ENCODE measurements around the gene NEUROD2. TPM values are rescaled to one million over a fixed set of nuclear protein-coding genes. Genes with fewer than 3 reads are reported as not detected.

NEUROD2 gene
- total and polyA plus RNA-seq, 2 of the 8 experiments (the other 6 are each of a cell fraction or from before 2014, with no cell fraction given): not detected

- Histone ChIP-seq H2AK5ac (ENCODE audit: low read depth, low read length) (peak overlapping the region; percentile 75; the same call in 1 of the 2 replicates), H2BK20ac (ENCODE audit: low read length) (peak overlapping the region; percentile 51), H3K56ac (replicated peaks; ENCODE audit: insufficient read length, low read depth, low read length) (no peak overlapping the region), H3K79me1 (ENCODE audit: low read depth, low read length) (0 out of 2 replicates have a peak, but pooled peaks cover 2% of the 10 kb centered on the region), H3K14ac (ENCODE audit: insufficient read length) (no peak overlapping the region), H3K27me3 (replicated peaks in 1 of 4; ENCODE audit: control insufficient read depth in 3 of 4, extremely low read depth in 1 of 4, insufficient read depth in 3 of 4, low read length in 3 of 4) (peaks cover 2 to 34% (median 29%) of the 10 kb centered on the region in 4 experiments; a peak in 6 of 7 replicates), H3K27ac (ENCODE audit: low read depth, low read length) (no peak overlapping the region), H4K91ac (replicated peaks; ENCODE audit: insufficient read length, low read length) (peak overlapping the region; percentile 69), H2BK12ac (ENCODE audit: low read depth, low read length) (peak overlapping the region; percentile 86; the same call in 1 of the 2 replicates), H2AFZ (ENCODE audit: low read length) (no peak overlapping the region), H3K4me2 (ENCODE audit: insufficient read depth in 1 of 2, low read depth in 2 of 2, low read length in 2 of 2) (no peak overlapping the region; a peak in 1 of 4 replicates), H4K20me1 (replicated peaks in 1 of 2; ENCODE audit: control insufficient read depth in 1 of 2, insufficient read depth in 2 of 2, low read length in 2 of 2) (peaks cover 0 to 1% of the 10 kb centered on the region in 2 experiments), H3K9ac (replicated peaks in 1 of 4; ENCODE audit: extremely low read depth in 1 of 4, low read depth in 3 of 4, low read length in 3 of 4) (no peak overlapping the region), H3K4me1 (replicated peaks in 1 of 4; ENCODE audit: control insufficient read depth in 3 of 4, insufficient read depth in 4 of 4, low read length in 3 of 4) (peaks cover 8 to 57% (median 46%) of the 10 kb centered on the region in 4 experiments), H2BK15ac (ENCODE audit: low read length) (0 out of 2 replicates have a peak overlapping the region, but pooled peaks have one; percentile 10), H3K4me3 (ENCODE audit: extremely low read depth in 1 of 4, insufficient read depth in 2 of 4, low read depth in 3 of 4, low read length in 4 of 4) (no peak overlapping the region), H4K5ac (ENCODE audit: insufficient read length, low read depth, low read length) (no peak overlapping the region), H3K18ac (ENCODE audit: extremely low read depth, low read length) (0 out of 2 replicates have a peak overlapping the region, but pooled peaks have one; percentile 56), H3K9me3 (ENCODE audit: insufficient read depth in 2 of 2, low read depth in 1 of 2, low read length in 1 of 2) (no peaks in the 10 kb centered on the region), H3K23me2 (ENCODE audit: low read depth, low read length) (peaks cover 12% of the 10 kb centered on the region), H4K8ac (ENCODE audit: extremely low read depth, insufficient read depth, low read length) (no peak overlapping the region), H3K79me2 (ENCODE audit: control insufficient read depth in 1 of 2, insufficient read depth in 2 of 2, low read length in 2 of 2) (no peaks in the 10 kb centered on the region), H3K23ac (ENCODE audit: insufficient read length) (no peak overlapping the region), H3K4ac (replicated peaks; ENCODE audit: insufficient read length, low read depth, low read length) (no peak overlapping the region), H2BK5ac (ENCODE audit: low read depth, low read length) (peak overlapping the region; percentile 56; the same call in 1 of the 2 replicates), H2BK120ac (replicated peaks; ENCODE audit: low read depth, low read length) (peak overlapping the region; percentile 48), H3K36me3 (ENCODE audit: control insufficient read depth in 2 of 4, insufficient read depth in 4 of 4, low read length in 3 of 4) (no peaks in the 10 kb centered on the region)
- WGBS, 2 experiments (ENCODE audit: extremely low coverage in 1 of 2, insufficient coverage in 1 of 2, insufficient read length in 1 of 2, insufficient replicate concordance in 2 of 2, low coverage in 1 of 2, low lambda C conversion rate in 2 of 2, missing lambda C conversion rate in 1 of 2): 92% methylated on average over 12 of the region's 12 CpGs; no CpG with 5 or more reads in 1 of the 2 experiments
- ChIA-PET CTCF (ENCODE audit: partially characterized antibody) (interaction anchor here (1.3 to 49.2 kb wide), 6 partner anchors 7 to 127 kb away, joined by 3 to 1885 read pairs (median 556); partner anchors contain the start of genes ERBB2, PGAP3, PNMT and PPP1R1B), POLR2A (ENCODE audit: partially characterized antibody) (interaction anchor here (0.8 to 5.8 kb wide), 9 partner anchors 10 to 125 kb away, joined by 3 to 39 read pairs (median 4); partner anchors contain the start of genes PNMT and TCAP)
- DNase-seq (ENCODE audit: low read depth in 1 of 2, low spot score in 2 of 2) (no peak), FAIRE-seq (no peak)
- TF ChIP-seq E2F6 (IDR thresholded peaks at IDR 0.05): no peak
- TF ChIP-seq SIX5 (IDR thresholded peaks at IDR 0.05; ENCODE audit: low read depth, low read length): no peak
- no peak for TF ChIP-seq BRCA1 (IDR thresholded peaks at IDR 0.05; ENCODE audit: low read depth, low read length)
- no peak for TF ChIP-seq CTCF (IDR thresholded peaks at IDR 0.05; ENCODE audit: control extremely low read depth in 1 of 3, insufficient read depth in 1 of 3, low read depth in 1 of 3, low read length in 3 of 3)
- TF ChIP-seq KDM4A (IDR thresholded peaks at IDR 0.05; ENCODE audit: low read depth, low read length, severe bottlenecking): no peak
- no peak for TF ChIP-seq MAFK (IDR thresholded peaks at IDR 0.05; ENCODE audit: low read depth, low read length)
- no peak for TF ChIP-seq TBP (IDR thresholded peaks at IDR 0.05; ENCODE audit: low read depth, low read length)
- TF ChIP-seq SP2 (IDR thresholded peaks at IDR 0.05; ENCODE audit: low read length): no peak
- no peak for TF ChIP-seq SP1 (IDR thresholded peaks at IDR 0.05; ENCODE audit: low read depth, low read length)
- TF ChIP-seq TAF7 (optimal IDR thresholded peaks at IDR 0.05; ENCODE audit: borderline replicate concordance, low read depth, low read length): no peak
Measured at GRCh38 chr17:39629898-39630297, 22.2 kb upstream of the NEUROD2 start.
